T-helper 1 cell (primary cell): ENCODE results near the gene PGAM5.
A peak's percentile ranks its signal among the peaks of the same experiment; 100 is the strongest.

Source experiments
- DNase-seq, 5 donors: peaks; one replicate each; pipeline ENCODE4 v3.0.0-alpha.2; 2012 to 2020
- total RNA-seq, 4 donors: gene quantifications; one replicate each; lab custom pipeline; 2026; lab: John Stamatoyannopoulos, UW

The PGAM5 gene
- total RNA-seq, result 16.0 to 30.7 (median 25.3) reads per million in 4 donors

- peak; percentile 89 to 97 (median 92) for DNase-seq
Measured at GRCh38 chr12:132710405-132711079, at the start of gene PGAM5. Gene PGAM5 (plus strand): TSS chr12:132710842. CDS start chr12:132710877, 35 bp downstream.

GRCh38 chr12:132660996-132661395 is 49.6 kb upstream of the PGAM5 start:
- DNase-seq, result no peak

- DNase-seq, result no peak
Measured at GRCh38 chr12:132661972-132662371, 48.7 kb upstream of the PGAM5 start.

- no peak for DNase-seq
Measured at GRCh38 chr12:132662901-132663755, 47.5 kb upstream of the PGAM5 start.

- DNase-seq, result no peak
Measured at GRCh38 chr12:132664206-132665148, 46.2 kb upstream of the PGAM5 start.

- DNase-seq, result no peak
Measured at GRCh38 chr12:132665149-132665491, 45.5 kb upstream of the PGAM5 start.

GRCh38 chr12:132665794-132666193 is 44.8 kb upstream of the PGAM5 start:
- no peak for DNase-seq

GRCh38 chr12:132668191-132669088 is 42.2 kb upstream of the PGAM5 start:
- DNase-seq, result no peak

GRCh38 chr12:132669166-132669879 is 41.3 kb upstream of the PGAM5 start:
- no peak for DNase-seq

GRCh38 chr12:132672116-132672515 is 38.5 kb upstream of the PGAM5 start:
- peak in 1 of 5 donors; percentile 22 for DNase-seq

GRCh38 chr12:132672678-132673077 is 38.0 kb upstream of the PGAM5 start:
- DNase-seq, result no peak

GRCh38 chr12:132673288-132674179 is 37.1 kb upstream of the PGAM5 start:
- no peak for DNase-seq

- DNase-seq, result no peak
Measured at GRCh38 chr12:132674561-132674960, 36.1 kb upstream of the PGAM5 start.

- no peak for DNase-seq
Measured at GRCh38 chr12:132675757-132676432, 34.7 kb upstream of the PGAM5 start.

GRCh38 chr12:132677492-132677891 is 33.1 kb upstream of the PGAM5 start:
- no peak for DNase-seq

- DNase-seq, result no peak
Measured at GRCh38 chr12:132685400-132685799, 25.2 kb upstream of the PGAM5 start.

- DNase-seq, result peak in 2 of 5 donors; percentile 20 to 23
Measured at GRCh38 chr12:132686825-132687210, 23.8 kb upstream of the PGAM5 start.

GRCh38 chr12:132687211-132688164 is 23.2 kb upstream of the PGAM5 start, which contains the start of the genes POLE and PXMP2:
Gene POLE (minus strand): TSS chr12:132687342. CDS start chr12:132687315, 27 bp downstream.
Gene PXMP2 (plus strand): TSS chr12:132687587. CDS start chr12:132687671, 84 bp downstream.
- peak; percentile 84 to 96 (median 88) for DNase-seq
